ENCODE results near the gene GAB2.

Gene GAB2

GRCh38 chr11:78216571-78217287 is 200.9 kb downstream of the GAB2 start:
- Histone ChIP-seq H3K4me3 (ENCODE audit: low read length) (no peak overlapping the region), H3K36me3 (ENCODE audit: control insufficient read depth, insufficient read depth, low read length) (no peaks in the 10 kb centered on the region), H3K4me1 (ENCODE audit: control insufficient read depth, insufficient read depth, low read length) (no peaks in the 10 kb centered on the region), H3K27ac (ENCODE audit: low read length) (no peak overlapping the region), H3K27me3 (ENCODE audit: control insufficient read depth, insufficient read depth, low read length) (no peaks in the 10 kb centered on the region), H3K9me3 (ENCODE audit: control insufficient read depth, insufficient read depth, low read length) (no peaks in the 10 kb centered on the region)
- no CpG with 5 or more reads among the region's 5 CpGs for WGBS (ENCODE audit: insufficient coverage, insufficient read length)
- no peak for DNase-seq (ENCODE audit: low read depth, low spot score)

GRCh38 chr11:78216021-78216420 is 201.6 kb downstream of the GAB2 start:
- WGBS (ENCODE audit: insufficient coverage, insufficient read length): no CpG with 5 or more reads among the region's 3 CpGs
- Histone ChIP-seq H3K4me1 (ENCODE audit: control insufficient read depth, insufficient read depth, low read length) (no peaks in the 10 kb centered on the region), H3K36me3 (ENCODE audit: control insufficient read depth, insufficient read depth, low read length) (no peaks in the 10 kb centered on the region), H3K4me3 (ENCODE audit: low read length) (no peak overlapping the region), H3K9me3 (ENCODE audit: control insufficient read depth, insufficient read depth, low read length) (no peaks in the 10 kb centered on the region), H3K27ac (ENCODE audit: low read length) (no peak overlapping the region), H3K27me3 (ENCODE audit: control insufficient read depth, insufficient read depth, low read length) (no peaks in the 10 kb centered on the region)
- DNase-seq (ENCODE audit: low read depth, low spot score): no peak

- H3K4me1 ChIP-seq (ENCODE audit: control insufficient read depth, insufficient read depth, low read length): no peaks in the 10 kb centered on the region
- 0 out of 2 replicates have a peak, but pooled peaks cover 4% of the 10 kb centered on the region for H3K36me3 ChIP-seq (ENCODE audit: control insufficient read depth, insufficient read depth, low read length)
- no peak for DNase-seq (ENCODE audit: low read depth, low spot score)
- H3K9me3 ChIP-seq (ENCODE audit: control insufficient read depth, insufficient read depth, low read length): no peaks in the 10 kb centered on the region
- H3K4me3 ChIP-seq (ENCODE audit: low read length): no peak overlapping the region
- H3K27ac ChIP-seq (ENCODE audit: low read length): no peak overlapping the region
- no peaks in the 10 kb centered on the region for H3K27me3 ChIP-seq (ENCODE audit: control insufficient read depth, insufficient read depth, low read length)
- WGBS (ENCODE audit: insufficient coverage, insufficient read length): no CpG with 5 or more reads among the region's 12 CpGs
These were observed 203.1 kb downstream of the GAB2 start for GRCh38 chr11:78214331-78215194.

- Histone ChIP-seq H3K9me3 (ENCODE audit: control insufficient read depth, insufficient read depth, low read length) (no peaks in the 10 kb centered on the region), H3K4me1 (ENCODE audit: control insufficient read depth, insufficient read depth, low read length) (no peaks in the 10 kb centered on the region), H3K27me3 (ENCODE audit: control insufficient read depth, insufficient read depth, low read length) (no peaks in the 10 kb centered on the region), H3K36me3 (ENCODE audit: control insufficient read depth, insufficient read depth, low read length) (0 out of 2 replicates have a peak, but pooled peaks cover 4% of the 10 kb centered on the region), H3K4me3 (ENCODE audit: low read length) (no peak overlapping the region), H3K27ac (ENCODE audit: low read length) (no peak overlapping the region)
- no CpG with 5 or more reads among the region's 8 CpGs for WGBS (ENCODE audit: insufficient coverage, insufficient read length)
- no peak for DNase-seq (ENCODE audit: low read depth, low spot score)
These were observed 203.9 kb downstream of the GAB2 start for GRCh38 chr11:78213526-78214330.

GRCh38 chr11:78212586-78213371 is 204.8 kb downstream of the GAB2 start:
- H3K36me3 ChIP-seq (ENCODE audit: control insufficient read depth, insufficient read depth, low read length): 0 out of 2 replicates have a peak, but pooled peaks cover 4% of the 10 kb centered on the region
- H3K9me3 ChIP-seq (ENCODE audit: control insufficient read depth, insufficient read depth, low read length): no peaks in the 10 kb centered on the region
- H3K27me3 ChIP-seq (ENCODE audit: control insufficient read depth, insufficient read depth, low read length): no peaks in the 10 kb centered on the region
- H3K27ac ChIP-seq (ENCODE audit: low read length): no peak overlapping the region
- H3K4me1 ChIP-seq (ENCODE audit: control insufficient read depth, insufficient read depth, low read length): no peaks in the 10 kb centered on the region
- no peak overlapping the region for H3K4me3 ChIP-seq (ENCODE audit: low read length)
- WGBS (ENCODE audit: insufficient coverage, insufficient read length): no CpG with 5 or more reads among the region's 11 CpGs
- no peak for DNase-seq (ENCODE audit: low read depth, low spot score)

- Histone ChIP-seq H3K36me3 (ENCODE audit: control insufficient read depth, insufficient read depth, low read length) (0 out of 2 replicates have a peak, but pooled peaks cover 4% of the 10 kb centered on the region), H3K27ac (ENCODE audit: low read length) (no peak overlapping the region), H3K4me1 (ENCODE audit: control insufficient read depth, insufficient read depth, low read length) (no peaks in the 10 kb centered on the region), H3K9me3 (ENCODE audit: control insufficient read depth, insufficient read depth, low read length) (no peaks in the 10 kb centered on the region), H3K4me3 (ENCODE audit: low read length) (no peak overlapping the region), H3K27me3 (ENCODE audit: control insufficient read depth, insufficient read depth, low read length) (no peaks in the 10 kb centered on the region)
- no CpG with 5 or more reads among the region's 5 CpGs for WGBS (ENCODE audit: insufficient coverage, insufficient read length)
- no peak for DNase-seq (ENCODE audit: low read depth, low spot score)
These were observed 206.1 kb downstream of the GAB2 start for GRCh38 chr11:78211565-78211964.

GRCh38 chr11:78210000-78210608 is 207.5 kb downstream of the GAB2 start:
- Histone ChIP-seq H3K4me1 (ENCODE audit: control insufficient read depth, insufficient read depth, low read length) (no peaks in the 10 kb centered on the region), H3K27ac (ENCODE audit: low read length) (no peak overlapping the region), H3K36me3 (ENCODE audit: control insufficient read depth, insufficient read depth, low read length) (0 out of 2 replicates have a peak, but pooled peaks cover 4% of the 10 kb centered on the region), H3K27me3 (ENCODE audit: control insufficient read depth, insufficient read depth, low read length) (no peaks in the 10 kb centered on the region), H3K4me3 (ENCODE audit: low read length) (no peak overlapping the region), H3K9me3 (ENCODE audit: control insufficient read depth, insufficient read depth, low read length) (no peaks in the 10 kb centered on the region)
- no peak for DNase-seq (ENCODE audit: low read depth, low spot score)
- WGBS (ENCODE audit: insufficient coverage, insufficient read length): no CpG with 5 or more reads among the region's 31 CpGs

- 0 out of 2 replicates have a peak, but pooled peaks cover 4% of the 10 kb centered on the region for H3K36me3 ChIP-seq (ENCODE audit: control insufficient read depth, insufficient read depth, low read length)
- no peaks in the 10 kb centered on the region for H3K4me1 ChIP-seq (ENCODE audit: control insufficient read depth, insufficient read depth, low read length)
- no peaks in the 10 kb centered on the region for H3K27me3 ChIP-seq (ENCODE audit: control insufficient read depth, insufficient read depth, low read length)
- no peak overlapping the region for H3K27ac ChIP-seq (ENCODE audit: low read length)
- no peak overlapping the region for H3K4me3 ChIP-seq (ENCODE audit: low read length)
- WGBS (ENCODE audit: insufficient coverage, insufficient read length): no CpG with 5 or more reads among the region's 18 CpGs
- no peaks in the 10 kb centered on the region for H3K9me3 ChIP-seq (ENCODE audit: control insufficient read depth, insufficient read depth, low read length)
- no peak for DNase-seq (ENCODE audit: low read depth, low spot score)
These were observed 208.1 kb downstream of the GAB2 start for GRCh38 chr11:78209478-78209877.

GRCh38 chr11:78208257-78209165 is 209.1 kb downstream of the GAB2 start:
- no CpG with 5 or more reads among the region's 16 CpGs for WGBS (ENCODE audit: insufficient coverage, insufficient read length)
- no peaks in the 10 kb centered on the region for H3K27me3 ChIP-seq (ENCODE audit: control insufficient read depth, insufficient read depth, low read length)
- no peak overlapping the region for H3K4me3 ChIP-seq (ENCODE audit: low read length)
- no peak overlapping the region for H3K27ac ChIP-seq (ENCODE audit: low read length)
- 0 out of 2 replicates have a peak, but pooled peaks cover 4% of the 10 kb centered on the region for H3K36me3 ChIP-seq (ENCODE audit: control insufficient read depth, insufficient read depth, low read length)
- H3K9me3 ChIP-seq (ENCODE audit: control insufficient read depth, insufficient read depth, low read length): no peaks in the 10 kb centered on the region
- no peaks in the 10 kb centered on the region for H3K4me1 ChIP-seq (ENCODE audit: control insufficient read depth, insufficient read depth, low read length)
- DNase-seq (ENCODE audit: low read depth, low spot score): no peak

Measured in iPS DF 6.9 (cell line).